Keratinocyte (primary cell): ENCODE results near the gene RGL3. TPM values are rescaled to one million over a fixed set of nuclear protein-coding genes. Genes with fewer than 3 reads are reported as not detected.

Experiments used
- DNase-seq: peaks from one replicate; pipeline ENCODE4 v3.0.0-alpha.2; 2011; ENCODE audit warnings: low read depth, missing footprints, low spot score
- FAIRE-seq: peaks from 2 replicates; lab custom pipeline; 2011; peaks lifted over from hg19 to GRCh38; lab: Jason Lieb, UNC
- H2AFZ ChIP-seq: 2 replicates; pipeline ENCODE4 v1.6.0; 2012; ENCODE audit warnings: low read length, control low read depth, inconsistent platforms; ENCODE audit not compliant: control insufficient read depth
- H3K27ac ChIP-seq: 2 replicates; pipeline ENCODE4 v1.5.1; 2011; ENCODE audit warnings: low read length; ENCODE audit not compliant: control insufficient read depth, insufficient read depth
- H3K27me3 ChIP-seq: 3 replicates; pipeline ENCODE4 v1.6.0; 2011; ENCODE audit warnings: low read length; ENCODE audit not compliant: control insufficient read depth, insufficient read depth; ENCODE audit errors: extremely low read depth
- H3K36me3 ChIP-seq, 2 experiments: 2 replicates in 1 of 2; 3 replicates in 1 of 2; pipeline ENCODE4 v1.5.1; 2011; ENCODE audit warnings: low read length in 2 of 2, mild to moderate bottlenecking in 1 of 2; ENCODE audit not compliant: control insufficient read depth in 2 of 2, insufficient read depth in 2 of 2; ENCODE audit errors: extremely low read depth in 1 of 2
- H3K4me1 ChIP-seq: 3 replicates; pipeline ENCODE4 v1.5.1; 2011; ENCODE audit warnings: low read length; ENCODE audit not compliant: control insufficient read depth, insufficient read depth; ENCODE audit errors: extremely low read depth
- H3K4me2 ChIP-seq: 3 replicates; pipeline ENCODE4 v1.6.0; 2011; ENCODE audit warnings: low read depth, low read length; ENCODE audit not compliant: control insufficient read depth, insufficient read depth; ENCODE audit errors: extremely low read depth
- H3K4me3 ChIP-seq, 3 experiments: fragments of 200-600 bp in 1 of 3; sonication (generic) in 1 of 3; 2 replicates in 2 of 3; 3 replicates in 1 of 3; pipeline ENCODE4 v1.5.1; 2011 to 2016; ENCODE audit warnings: low read length in 3 of 3, mild to moderate bottlenecking in 3 of 3, control low read depth in 2 of 3, inconsistent platforms in 1 of 3, low read depth in 1 of 3, mixed read lengths in 1 of 3, mixed run types in 1 of 3, moderate library complexity in 1 of 3; ENCODE audit not compliant: control insufficient read depth in 2 of 3, insufficient read depth in 2 of 3; ENCODE audit errors: extremely low read depth in 1 of 3
- H3K79me2 ChIP-seq: 2 replicates; pipeline ENCODE4 v1.6.0; 2012; ENCODE audit warnings: low read length; ENCODE audit not compliant: control insufficient read depth, insufficient read depth
- H3K9ac ChIP-seq: 3 replicates; pipeline ENCODE4 v1.6.0; 2011; ENCODE audit warnings: low read length; ENCODE audit not compliant: control insufficient read depth, insufficient read depth; ENCODE audit errors: extremely low read depth
- H3K9me1 ChIP-seq: 3 replicates; pipeline ENCODE4 v1.6.0; 2011; ENCODE audit warnings: low read length; ENCODE audit not compliant: control insufficient read depth, insufficient read depth; ENCODE audit errors: extremely low read depth
- H3K9me3 ChIP-seq: 2 replicates; pipeline ENCODE4 v1.5.1; 2012; ENCODE audit warnings: low read depth, low read length; ENCODE audit not compliant: control insufficient read depth
- H4K20me1 ChIP-seq: 3 replicates; pipeline ENCODE4 v1.6.0; 2011; ENCODE audit warnings: low read length; ENCODE audit not compliant: control insufficient read depth, insufficient read depth; ENCODE audit errors: extremely low read depth
- EZH2 ChIP-seq: IDR thresholded peaks from one replicate; pipeline ENCODE4 v1.6.1; 2012; ENCODE audit warnings: inconsistent platforms, mild to moderate bottlenecking, low read length, moderate library complexity
- dilution Hi-C: fragments of 300-500 bp; cut with MboI; formaldehyde crosslinking; loops from one replicate; pipeline ENCODE4 v1.7.0; 2020; ENCODE audit warnings: low sequenced_read_pairs; ENCODE audit not compliant: extremely low pct_ligation_motif_present
- polyA plus RNA-seq, 5 experiments: library from polyadenylated mRNA; depleted of rRNA in 3 of 5; stranded (reverse) in 3 of 5; stranded (forward) in 1 of 5; unstranded in 1 of 5; fragments of >200 nt; gene quantifications; 1 replicate in 1 of 5; 2 replicates in 3 of 5; 3 replicates in 1 of 5; pipeline versions ENCODE4 v1.2.1 to v1.2.3, GENCODE V29; 2011 to 2012; ENCODE audit warnings: missing spikeins in 2 of 5, low read depth in 1 of 5, low replicate concordance in 1 of 5
- TF ChIP-seq, protein P1 (sequence below), 3 experiments: IDR thresholded peaks in 1 of 3; conservative IDR thresholded peaks in 1 of 3; optimal IDR thresholded peaks in 1 of 3; 2 replicates in 2 of 3; 3 replicates in 1 of 3; pipeline versions ENCODE3 to v1.5.1; 2011; ENCODE audit warnings: low read length in 3 of 3, mild to moderate bottlenecking in 3 of 3, moderate library complexity in 2 of 3, control low read depth in 1 of 3, inconsistent platforms in 1 of 3; ENCODE audit not compliant: insufficient read depth in 2 of 3; ENCODE audit errors: extremely low read depth in 1 of 3

Gene RGL3
- polyA plus RNA-seq, 1 donor (not counting 4 experiments of a cell fraction or from before 2014, with no cell fraction given), result not detected

DNA sequence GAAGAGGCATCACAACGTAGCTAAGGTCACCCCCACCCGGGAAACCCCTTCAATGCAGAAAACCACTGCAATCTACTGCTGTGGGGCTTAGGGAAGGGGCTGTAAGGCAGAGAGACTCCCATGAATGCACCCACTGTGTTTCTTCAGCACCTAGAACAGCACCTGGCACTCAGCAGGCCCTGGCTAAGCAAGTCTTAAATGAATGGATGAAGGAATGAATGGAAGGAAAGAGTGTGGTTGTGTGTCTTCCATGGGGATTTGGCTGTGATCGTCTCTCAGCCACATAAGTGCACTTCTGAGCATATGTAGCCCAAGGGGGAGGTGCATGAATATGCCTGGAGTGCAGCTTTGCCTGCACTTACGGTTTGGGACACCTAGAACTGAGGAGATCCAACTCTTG lies 69.9 kb downstream of the RGL3 start:
- Histone ChIP-seq H3K4me2 (no peak overlapping the region), H4K20me1 (no peaks in the 10 kb centered on the region), H3K79me2 (no peaks in the 10 kb centered on the region), H2AFZ (no peak overlapping the region), H3K9me1 (peaks cover 4% of the 10 kb centered on the region), H3K9ac (no peak overlapping the region), H3K4me3 (no peak overlapping the region), H3K27ac (no peak overlapping the region), H3K27me3 (no peaks in the 10 kb centered on the region), H3K9me3 (no peaks in the 10 kb centered on the region), H3K36me3 (no peaks in the 10 kb centered on the region), H3K4me1 (peaks cover 20% of the 10 kb centered on the region)
- DNase-seq (no peak), FAIRE-seq (no peak)
- dilution Hi-C loops, result no loop called here
- TF ChIP-seq, protein P1, sequence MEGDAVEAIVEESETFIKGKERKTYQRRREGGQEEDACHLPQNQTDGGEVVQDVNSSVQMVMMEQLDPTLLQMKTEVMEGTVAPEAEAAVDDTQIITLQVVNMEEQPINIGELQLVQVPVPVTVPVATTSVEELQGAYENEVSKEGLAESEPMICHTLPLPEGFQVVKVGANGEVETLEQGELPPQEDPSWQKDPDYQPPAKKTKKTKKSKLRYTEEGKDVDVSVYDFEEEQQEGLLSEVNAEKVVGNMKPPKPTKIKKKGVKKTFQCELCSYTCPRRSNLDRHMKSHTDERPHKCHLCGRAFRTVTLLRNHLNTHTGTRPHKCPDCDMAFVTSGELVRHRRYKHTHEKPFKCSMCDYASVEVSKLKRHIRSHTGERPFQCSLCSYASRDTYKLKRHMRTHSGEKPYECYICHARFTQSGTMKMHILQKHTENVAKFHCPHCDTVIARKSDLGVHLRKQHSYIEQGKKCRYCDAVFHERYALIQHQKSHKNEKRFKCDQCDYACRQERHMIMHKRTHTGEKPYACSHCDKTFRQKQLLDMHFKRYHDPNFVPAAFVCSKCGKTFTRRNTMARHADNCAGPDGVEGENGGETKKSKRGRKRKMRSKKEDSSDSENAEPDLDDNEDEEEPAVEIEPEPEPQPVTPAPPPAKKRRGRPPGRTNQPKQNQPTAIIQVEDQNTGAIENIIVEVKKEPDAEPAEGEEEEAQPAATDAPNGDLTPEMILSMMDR (optimal IDR thresholded peaks at IDR 0.05 in 1 of 3, IDR thresholded peaks at IDR 0.05 in 1 of 3, conservative IDR thresholded peaks at IDR 0.05 in 1 of 3; ENCODE audit: extremely low read depth in 1 of 3, insufficient read depth in 2 of 3, low read length in 3 of 3), result no peak
- no peak for TF ChIP-seq EZH2

DNA sequence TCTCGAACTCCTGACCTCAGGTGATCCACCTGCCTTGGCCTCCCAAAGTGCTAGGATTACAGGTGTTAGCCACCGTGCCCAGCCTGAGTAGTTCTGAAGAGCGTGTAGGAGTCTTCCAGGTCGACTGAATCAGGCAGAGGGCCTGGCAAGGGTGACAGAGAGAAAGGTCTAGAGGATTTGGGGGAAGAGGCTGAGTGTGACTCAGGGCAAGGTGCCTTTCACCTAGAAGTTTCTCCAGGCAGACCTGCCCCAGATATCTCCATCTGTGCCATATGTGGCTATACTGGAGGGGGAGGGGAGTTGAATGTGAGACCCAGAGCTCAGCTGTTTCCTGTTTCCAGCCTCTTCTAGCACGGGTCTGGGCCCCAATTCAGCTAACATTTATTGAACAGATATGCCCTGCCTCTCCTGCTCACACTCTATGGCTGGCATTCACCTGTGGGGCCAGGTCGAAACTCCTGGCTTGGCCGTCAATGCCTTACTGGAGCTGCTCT lies 71.5 kb downstream of the RGL3 start:
- Histone ChIP-seq H3K27me3 (no peaks in the 10 kb centered on the region), H2AFZ (no peak overlapping the region), H3K4me1 (peaks cover 23% of the 10 kb centered on the region), H3K9me1 (peaks cover 4% of the 10 kb centered on the region), H3K4me3 (no peak overlapping the region), H4K20me1 (no peaks in the 10 kb centered on the region), H3K9me3 (no peaks in the 10 kb centered on the region), H3K79me2 (no peaks in the 10 kb centered on the region), H3K9ac (no peak overlapping the region), H3K36me3 (peaks cover 0 to under 1% of the 10 kb centered on the region in 2 experiments), H3K4me2 (no peak overlapping the region), H3K27ac (no peak overlapping the region)
- DNase-seq (no peak), FAIRE-seq (no peak)
- no peak for TF ChIP-seq EZH2
- TF ChIP-seq, protein P1 (optimal IDR thresholded peaks at IDR 0.05 in 1 of 3, IDR thresholded peaks at IDR 0.05 in 1 of 3, conservative IDR thresholded peaks at IDR 0.05 in 1 of 3; ENCODE audit: extremely low read depth in 1 of 3, insufficient read depth in 2 of 3, low read length in 3 of 3), result no peak
- dilution Hi-C loops, result no loop called here
